IMR-90 (cell line): ENCODE measurements around the gene RANBP3. TPM values are rescaled to one million over a fixed set of nuclear protein-coding genes. Genes with fewer than 3 reads are reported as not detected.

Experiments used
- ATAC-seq: fragments of 200-7000 bp; cut with Tn5 transposase; 2 replicates; pipeline ENCODE4 v1.9.1; 2020; ENCODE audit warnings: low read depth, mild to moderate bottlenecking, moderate library complexity
- BruUV-seq: library from RNA; stranded (reverse); fragments of 400-500 nt; replicated peaks from 2 replicates; lab custom pipeline; 2021; lab: Mats Ljungman, UMichigan
- CTCF ChIA-PET: fragments of 300-600 bp; formaldehyde crosslinking; extraction: SDS; loops from one replicate; lab custom pipeline; 2021; ENCODE audit warnings: antibody characterized with exemption; lab: Yijun Ruan, JAX
- POLR2A ChIA-PET: fragments of 300-600 bp; sonication (Branson Sonifier 250); formaldehyde crosslinking; loops from one replicate; lab custom pipeline; 2022; ENCODE audit warnings: antibody characterized with exemption; ENCODE audit not compliant: unreplicated experiment; lab: Charles Lee
- DNase-seq: peaks from one replicate; pipeline ENCODE4 v3.0.0; 2013
- H2AFZ ChIP-seq: replicated peaks from 2 replicates; pipeline ENCODE3; 2013; ENCODE audit warnings: low read length, mild to moderate bottlenecking; ENCODE audit not compliant: poor library complexity
- H2AK5ac ChIP-seq: 2 replicates; pipeline ENCODE4 v1.6.1; 2013; ENCODE audit warnings: low read depth, low read length, inconsistent platforms
- H2AK9ac ChIP-seq: replicated peaks from 2 replicates; pipeline ENCODE3; 2013; ENCODE audit warnings: mild to moderate bottlenecking, low read depth, low read length, moderate library complexity; ENCODE audit not compliant: poor library complexity
- H2BK120ac ChIP-seq: 2 replicates; pipeline ENCODE4 v1.6.1; 2013; ENCODE audit warnings: low read depth, low read length, inconsistent platforms
- H2BK15ac ChIP-seq: 3 replicates; pipeline ENCODE4 v1.6.1; 2013; ENCODE audit warnings: low read depth, low read length, inconsistent platforms
- H2BK20ac ChIP-seq: 2 replicates; pipeline ENCODE4 v1.6.1; 2013; ENCODE audit warnings: low read depth, mild to moderate bottlenecking, inconsistent platforms, low read length, moderate library complexity
- H2BK5ac ChIP-seq: 2 replicates; pipeline ENCODE4 v1.6.1; 2013; ENCODE audit warnings: mild to moderate bottlenecking, low read depth, low read length, inconsistent platforms; ENCODE audit not compliant: poor library complexity, severe bottlenecking
- H3K14ac ChIP-seq: replicated peaks from 2 replicates; pipeline ENCODE4 v1.6.1; 2013; ENCODE audit warnings: low read depth, low read length, inconsistent platforms
- H3K18ac ChIP-seq: 2 replicates; pipeline ENCODE4 v1.6.1; 2013; ENCODE audit warnings: low read depth, low read length, control low read depth
- H3K23ac ChIP-seq: 2 replicates; pipeline ENCODE4 v1.6.1; 2013; ENCODE audit warnings: low read depth, low read length, inconsistent platforms
- H3K27ac ChIP-seq: 2 replicates; pipeline ENCODE4 v1.5.1; 2013; ENCODE audit warnings: mild to moderate bottlenecking, control low read depth, low read length; ENCODE audit not compliant: insufficient read depth
- H3K27me3 ChIP-seq: 2 replicates; pipeline ENCODE4 v1.6.1; 2013; ENCODE audit warnings: low read length; ENCODE audit not compliant: control insufficient read depth, insufficient read depth
- H3K36me3 ChIP-seq: 2 replicates; pipeline ENCODE4 v1.6.1; 2013; ENCODE audit warnings: low read length, mixed read lengths; ENCODE audit not compliant: control insufficient read depth, insufficient read depth
- H3K4ac ChIP-seq: 2 replicates; pipeline ENCODE4 v1.6.1; 2013; ENCODE audit warnings: low read depth, low read length, inconsistent platforms
- H3K4me1 ChIP-seq: 2 replicates; pipeline ENCODE4 v1.6.1; 2013; ENCODE audit warnings: low read length, mixed read lengths; ENCODE audit not compliant: control insufficient read depth, insufficient read depth
- H3K4me2 ChIP-seq: 2 replicates; pipeline ENCODE4 v1.6.1; 2013; ENCODE audit warnings: low read depth, mild to moderate bottlenecking, control low read depth, low read length, moderate library complexity
- H3K4me3 ChIP-seq: 2 replicates; pipeline ENCODE4 v1.5.1; 2013; ENCODE audit warnings: low read depth, mild to moderate bottlenecking, control low read depth, low read length, moderate library complexity; ENCODE audit not compliant: insufficient read depth
- H3K56ac ChIP-seq: 2 replicates; pipeline ENCODE4 v1.6.1; 2013; ENCODE audit warnings: low read length, inconsistent platforms; ENCODE audit not compliant: insufficient read depth; ENCODE audit errors: extremely low read depth
- H3K79me1 ChIP-seq, 2 experiments: 2 replicates each; pipeline ENCODE4 v1.6.1; 2013; ENCODE audit warnings: low read length in 2 of 2, inconsistent platforms in 1 of 2, low read depth in 1 of 2
- H3K9ac ChIP-seq: 2 replicates; pipeline ENCODE4 v1.6.1; 2013; ENCODE audit warnings: low read depth, low read length, control low read depth
- H3K9me1 ChIP-seq: 2 replicates; pipeline ENCODE4 v1.6.1; 2013; ENCODE audit warnings: low read length, inconsistent platforms; ENCODE audit not compliant: insufficient read depth
- H3K9me3 ChIP-seq: 2 replicates; pipeline ENCODE4 v1.6.1; 2013; ENCODE audit warnings: low read length; ENCODE audit not compliant: control insufficient read depth, insufficient read depth
- H4K20me1 ChIP-seq: 2 replicates; pipeline ENCODE4 v1.6.1; 2013; ENCODE audit warnings: low read length, inconsistent platforms; ENCODE audit not compliant: insufficient read depth
- H4K5ac ChIP-seq: 2 replicates; pipeline ENCODE4 v1.6.1; 2013; ENCODE audit warnings: mild to moderate bottlenecking, low read depth, low read length, control low read depth
- H4K8ac ChIP-seq, 2 experiments: 2 replicates each; pipeline ENCODE4 v1.6.1; 2013; ENCODE audit warnings: low read depth in 2 of 2, low read length in 2 of 2, control low read depth in 1 of 2, inconsistent platforms in 1 of 2
- H4K91ac ChIP-seq: 2 replicates; pipeline ENCODE4 v1.6.1; 2013; ENCODE audit warnings: low read depth, low read length, inconsistent platforms; ENCODE audit not compliant: insufficient read depth
- CHD1 ChIP-seq: IDR thresholded peaks from 2 replicates; pipeline ENCODE4 v1.6.1; 2012; ENCODE audit warnings: low read depth, low read length, improper control_type of control experiment
- FOS ChIP-seq: fragments of 150-350 bp; IDR thresholded peaks from 2 replicates; pipeline ENCODE4 v1.6.1; 2016; ENCODE audit warnings: low read depth, low read length
- MXI1 ChIP-seq: IDR thresholded peaks from 2 replicates; pipeline ENCODE4 v1.6.1; 2012; ENCODE audit warnings: low read depth, mild to moderate bottlenecking, low read length, moderate library complexity, borderline replicate concordance
- NFE2L2 ChIP-seq: fragments of 150-350 bp; IDR thresholded peaks from 2 replicates; pipeline ENCODE4 v1.6.1; 2016; ENCODE audit warnings: low read depth, mild to moderate bottlenecking, low read length
- POLR2A ChIP-seq: IDR thresholded peaks from 2 replicates; pipeline ENCODE4 v1.6.1; 2012; ENCODE audit warnings: mild to moderate bottlenecking, low read depth, low read length
- RAD21 ChIP-seq: IDR thresholded peaks from 2 replicates; pipeline ENCODE4 v1.6.1; 2012; ENCODE audit warnings: low read length, improper control_type of control experiment
- RFX5 ChIP-seq: IDR thresholded peaks from 2 replicates; pipeline ENCODE4 v1.8.0; 2012; ENCODE audit warnings: low read depth, mild to moderate bottlenecking, low read length, moderate library complexity
- SMC3 ChIP-seq: fragments of 150-350 bp; IDR thresholded peaks from 2 replicates; pipeline ENCODE4 v1.6.1; 2016; ENCODE audit warnings: low read depth, mild to moderate bottlenecking, antibody characterized with exemption, low read length, moderate library complexity
- WGBS, 2 experiments: methylation state at CpG; one replicate each; pipeline versions ENCODE4 v1.1.5 to v1.1.7; 2013; ENCODE audit warnings: missing lambda C conversion rate in 2 of 2; ENCODE audit not compliant: insufficient read length in 1 of 2; ENCODE audit errors: extremely low coverage in 2 of 2; 5-methylcytosine and 5-hydroxymethylcytosine counted together
- dilution Hi-C: fragments of 300-500 bp; cut with HindIII; formaldehyde crosslinking; loops from one replicate; pipeline ENCODE4 v1.14.3; 2018; ENCODE audit warnings: low sequenced_read_pairs; ENCODE audit not compliant: unreplicated experiment
- in situ Hi-C: fragments of 300-500 bp; cut with MboI; formaldehyde crosslinking; loops from 3 replicates; pipeline ENCODE4 v1.14.3; 2019; ENCODE audit warnings: low sequenced_read_pairs, inconsistent platforms, mixed read lengths
- intact Hi-C: fragments of 100-400 bp; cut with micrococcal nuclease; formaldehyde crosslinking; loops from 2 replicates; pipeline ENCODE4 v1.10.0; 2022
- polyA plus RNA-seq, 3 experiments: library from polyadenylated mRNA; depleted of rRNA; stranded (reverse); fragments of >200 nt; gene quantifications; 2 replicates each; pipeline ENCODE4 v1.2.3, GENCODE V29; 2012; ENCODE audit warnings: low replicate concordance in 1 of 3
- total RNA-seq: library from RNA; depleted of rRNA; stranded (reverse); fragments of >200 nt; gene quantifications from 2 replicates; pipeline ENCODE4 v1.2.3, GENCODE V29; 2012
- TF ChIP-seq, protein P1 (sequence below): fragments of 150-350 bp; IDR thresholded peaks from 2 replicates; pipeline ENCODE4 v1.6.1; 2017; ENCODE audit warnings: mild to moderate bottlenecking, antibody characterized with exemption, low read length, low read depth

Gene RANBP3
- total and polyA plus RNA-seq, 2 of the 4 experiments (the other 2 are of a cell fraction), result 42.5 to 111 TPM

DNA sequence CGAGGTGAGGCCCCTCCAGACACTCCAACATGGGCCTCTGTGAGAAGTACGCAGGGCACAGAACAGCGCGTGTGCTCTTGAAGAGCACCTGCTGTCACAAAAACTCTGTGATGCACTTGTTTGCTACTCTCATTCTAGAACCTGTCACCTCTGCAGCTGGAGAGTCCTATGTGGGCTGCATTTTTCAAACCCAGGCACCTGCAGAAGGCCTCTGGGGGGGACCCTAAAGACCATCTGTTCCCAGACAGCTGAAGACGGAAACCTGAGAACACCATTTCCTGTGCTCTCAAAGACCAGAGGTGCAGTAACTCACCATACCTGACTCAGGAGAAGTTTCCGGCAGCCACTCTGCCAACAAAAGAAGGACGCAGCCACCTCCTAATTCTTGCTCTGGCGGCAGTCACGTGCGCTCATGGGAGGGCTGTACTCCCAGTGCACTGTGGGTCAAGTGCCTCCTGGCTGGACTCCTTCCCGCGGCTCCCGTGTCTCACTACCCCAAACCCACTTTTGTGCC, 28.1 kb downstream of the RANBP3 start:
- Histone ChIP-seq H3K79me1 (peaks cover 55 to 98% of the 10 kb centered on the region in 2 experiments), H3K56ac (no peak overlapping the region), H3K18ac (no peak overlapping the region), H3K9me1 (peaks cover 45% of the 10 kb centered on the region), H4K91ac (no peak overlapping the region), H3K4me3 (no peak overlapping the region), H2AFZ (no peak overlapping the region), H2BK120ac (no peak overlapping the region), H2BK20ac (no peak overlapping the region), H3K9ac (no peak overlapping the region), H2AK9ac (no peak overlapping the region), H3K23ac (no peak overlapping the region), H2BK5ac (no peak overlapping the region), H3K27ac (no peak overlapping the region), H4K20me1 (peaks cover 65% of the 10 kb centered on the region), H2AK5ac (no peak overlapping the region; the same call in 1 of the 2 replicates), H3K4ac (no peak overlapping the region), H3K36me3 (peaks cover 22% of the 10 kb centered on the region), H3K14ac (no peak overlapping the region), H3K4me2 (no peak overlapping the region), H4K8ac (no peak overlapping the region), H3K27me3 (no peaks in the 10 kb centered on the region), H3K4me1 (peaks cover 52% of the 10 kb centered on the region), H2BK15ac (no peak overlapping the region), H4K5ac (no peak overlapping the region), H3K9me3 (no peaks in the 10 kb centered on the region)
- dilution Hi-C loops, result no loop called here
- TF ChIP-seq, protein P1, sequence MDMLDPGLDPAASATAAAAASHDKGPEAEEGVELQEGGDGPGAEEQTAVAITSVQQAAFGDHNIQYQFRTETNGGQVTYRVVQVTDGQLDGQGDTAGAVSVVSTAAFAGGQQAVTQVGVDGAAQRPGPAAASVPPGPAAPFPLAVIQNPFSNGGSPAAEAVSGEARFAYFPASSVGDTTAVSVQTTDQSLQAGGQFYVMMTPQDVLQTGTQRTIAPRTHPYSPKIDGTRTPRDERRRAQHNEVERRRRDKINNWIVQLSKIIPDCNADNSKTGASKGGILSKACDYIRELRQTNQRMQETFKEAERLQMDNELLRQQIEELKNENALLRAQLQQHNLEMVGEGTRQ, result no peak
- TF ChIP-seq NFE2L2 (no peak), MXI1 (no peak), RFX5 (no peak), SMC3 (no peak), RAD21 (no peak), CHD1 (no peak), FOS (no peak), POLR2A (no peak)
- in situ Hi-C loops, result no loop called here
- ChIA-PET CTCF (no interaction called here), POLR2A (no interaction called here)
- BruUV-seq, result no TSS peak
- intact Hi-C loops, result no loop called here
- WGBS, 2 experiments, result 94% methylated on average over 11 of the region's 13 CpGs; no CpG with 5 or more reads in 1 of the 2 experiments
- ATAC-seq (no peak), DNase-seq (no peak)
